Suprapubic skin (tissue), 4 donors: ENCODE results near the gene PFKFB3. TPM values are rescaled to one million over a fixed set of nuclear protein-coding genes. Genes with fewer than 3 reads are reported as not detected.

Source experiments
- DNase-seq, 2 donors: peaks; one replicate each; pipeline ENCODE4 v3.0.0-alpha.2; 2019; ENCODE audit warnings: low spot score in 2 of 2
- H3K27ac ChIP-seq: fragments of 200-600 bp; sonication (generic); one replicate; pipeline ENCODE4 v1.5.1; 2019
- H3K27me3 ChIP-seq: fragments of 200-600 bp; sonication (generic); one replicate; pipeline ENCODE4 v1.5.1; 2019
- H3K36me3 ChIP-seq: fragments of 200-600 bp; sonication (generic); one replicate; pipeline ENCODE4 v1.5.1; 2019
- H3K4me1 ChIP-seq: fragments of 200-600 bp; sonication (generic); one replicate; pipeline ENCODE4 v1.5.1; 2019
- H3K4me3 ChIP-seq: fragments of 200-600 bp; sonication (generic); one replicate; pipeline ENCODE4 v1.5.1; 2019; ENCODE audit warnings: mild to moderate bottlenecking
- H3K9me3 ChIP-seq: fragments of 200-600 bp; sonication (generic); one replicate; pipeline ENCODE4 v1.5.1; 2019
- EP300 ChIP-seq: sonication (generic); formaldehyde crosslinking; IDR thresholded peaks from one replicate; pipeline ENCODE4 v1.6.1; 2017; ENCODE audit warnings: antibody characterized with exemption
- POLR2A ChIP-seq, 2 donors: fragments of 450-650 bp; IDR thresholded peaks; one replicate each; pipeline ENCODE4 v1.6.1; 2017; ENCODE audit warnings: antibody characterized with exemption in 2 of 2, mild to moderate bottlenecking in 2 of 2, moderate library complexity in 2 of 2
- POLR2AphosphoS5 ChIP-seq, 3 donors: sonication (generic); formaldehyde crosslinking; IDR thresholded peaks; one replicate each; pipeline ENCODE4 v1.6.1; 2017; ENCODE audit warnings: antibody characterized with exemption in 3 of 3
- WGBS: methylation state at CpG from one replicate; pipeline ENCODE4 v1.1.5; 2018; 5-methylcytosine and 5-hydroxymethylcytosine counted together
- total RNA-seq, 4 donors: library from RNA; depleted of rRNA; stranded (reverse); fragments of >200 nt; gene quantifications; one replicate each; pipeline ENCODE4 v1.1.0, GENCODE V29; 2016
- TF ChIP-seq, protein P1 (sequence below), 2 donors: fragments of 200-600 bp in 1 of 2; fragments of 450-650 bp in 1 of 2; sonication (generic) in 1 of 2; IDR thresholded peaks; one replicate each; pipeline ENCODE4 v1.5.1; 2016 to 2019; ENCODE audit warnings: antibody characterized with exemption in 2 of 2, mild to moderate bottlenecking in 1 of 2, moderate library complexity in 1 of 2

The PFKFB3 gene
- total RNA-seq, 4 donors from 2014 or later = 40.1 to 115 (median 52.2) TPM

DNA sequence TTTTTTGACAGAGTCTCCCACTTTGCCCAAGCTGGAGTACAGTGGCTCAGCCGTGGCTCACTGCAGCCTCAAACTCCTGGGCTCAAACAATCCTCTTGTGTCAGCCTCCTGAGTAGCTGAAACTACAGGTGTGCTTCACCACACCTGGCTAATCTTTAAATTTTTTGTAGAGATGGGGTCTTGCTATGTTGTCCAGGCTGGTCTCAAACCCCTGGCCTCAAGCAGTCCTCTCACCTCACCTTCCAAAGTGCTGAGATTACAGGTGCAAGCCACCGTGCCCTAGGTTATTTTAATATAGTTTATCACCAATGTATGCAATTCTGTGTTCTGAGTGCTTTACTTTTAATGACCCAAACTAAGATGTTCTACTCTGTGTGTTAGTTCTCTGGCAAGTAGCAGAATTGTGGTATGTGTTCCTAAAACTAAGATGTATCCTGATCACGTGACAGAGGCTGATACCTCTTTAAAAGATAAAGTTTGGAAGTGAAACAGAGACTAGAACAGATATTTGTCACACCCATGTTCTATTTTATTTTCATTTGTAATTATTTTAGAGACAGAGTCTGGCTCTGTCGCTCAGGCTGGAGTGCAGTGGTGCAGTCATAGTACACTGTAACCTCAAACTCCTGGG is 22.1 kb upstream of the PFKFB3 start:
- Histone ChIP-seq H3K27ac (no peak overlapping the region), H3K4me3 (no peak overlapping the region), H3K27me3 (no peaks in the 10 kb centered on the region), H3K4me1 (peaks cover 27% of the 10 kb centered on the region), H3K36me3 (no peaks in the 10 kb centered on the region), H3K9me3 (no peaks in the 10 kb centered on the region)
- WGBS = 78% methylated on average over 4 of the region's 4 CpGs
- TF ChIP-seq, protein P1, sequence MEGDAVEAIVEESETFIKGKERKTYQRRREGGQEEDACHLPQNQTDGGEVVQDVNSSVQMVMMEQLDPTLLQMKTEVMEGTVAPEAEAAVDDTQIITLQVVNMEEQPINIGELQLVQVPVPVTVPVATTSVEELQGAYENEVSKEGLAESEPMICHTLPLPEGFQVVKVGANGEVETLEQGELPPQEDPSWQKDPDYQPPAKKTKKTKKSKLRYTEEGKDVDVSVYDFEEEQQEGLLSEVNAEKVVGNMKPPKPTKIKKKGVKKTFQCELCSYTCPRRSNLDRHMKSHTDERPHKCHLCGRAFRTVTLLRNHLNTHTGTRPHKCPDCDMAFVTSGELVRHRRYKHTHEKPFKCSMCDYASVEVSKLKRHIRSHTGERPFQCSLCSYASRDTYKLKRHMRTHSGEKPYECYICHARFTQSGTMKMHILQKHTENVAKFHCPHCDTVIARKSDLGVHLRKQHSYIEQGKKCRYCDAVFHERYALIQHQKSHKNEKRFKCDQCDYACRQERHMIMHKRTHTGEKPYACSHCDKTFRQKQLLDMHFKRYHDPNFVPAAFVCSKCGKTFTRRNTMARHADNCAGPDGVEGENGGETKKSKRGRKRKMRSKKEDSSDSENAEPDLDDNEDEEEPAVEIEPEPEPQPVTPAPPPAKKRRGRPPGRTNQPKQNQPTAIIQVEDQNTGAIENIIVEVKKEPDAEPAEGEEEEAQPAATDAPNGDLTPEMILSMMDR (IDR thresholded peaks at IDR 0.05) = no peak
- TF ChIP-seq EP300 (no peak), POLR2AphosphoS5 (IDR thresholded peaks at IDR 0.05) (no peak), POLR2A (IDR thresholded peaks at IDR 0.05) (no peak)
- DNase-seq = no peak

DNA sequence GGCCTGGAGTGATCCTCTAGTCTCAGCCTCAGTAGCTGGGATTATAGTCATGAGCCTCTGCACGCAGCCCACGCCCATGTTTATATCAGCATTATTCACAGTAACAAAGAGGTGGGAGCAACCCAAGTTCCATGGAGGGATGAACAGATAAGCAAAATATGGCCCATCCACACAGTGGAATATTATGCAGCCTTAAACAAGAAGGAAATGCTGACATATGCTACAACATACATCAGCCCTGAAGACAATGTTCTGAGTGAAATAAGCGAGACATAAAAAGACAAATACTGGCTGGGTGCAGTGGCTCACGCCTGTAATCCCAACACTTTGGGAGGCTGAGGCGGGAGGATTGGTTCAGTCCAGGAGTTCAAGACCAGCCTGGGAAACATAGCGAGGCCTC is 21.5 kb upstream of the PFKFB3 start:
- WGBS = 98% methylated on average over 6 of the region's 6 CpGs
- Histone ChIP-seq H3K27me3 (no peaks in the 10 kb centered on the region), H3K4me3 (no peak overlapping the region), H3K9me3 (no peaks in the 10 kb centered on the region), H3K4me1 (peaks cover 20% of the 10 kb centered on the region), H3K36me3 (no peaks in the 10 kb centered on the region), H3K27ac (no peak overlapping the region)
- no peak for DNase-seq
- TF ChIP-seq POLR2A (IDR thresholded peaks at IDR 0.05) = no peak
- no peak for TF ChIP-seq POLR2AphosphoS5 (IDR thresholded peaks at IDR 0.05)
- TF ChIP-seq, protein P1 (IDR thresholded peaks at IDR 0.05) = no peak
- TF ChIP-seq EP300 = no peak

DNA sequence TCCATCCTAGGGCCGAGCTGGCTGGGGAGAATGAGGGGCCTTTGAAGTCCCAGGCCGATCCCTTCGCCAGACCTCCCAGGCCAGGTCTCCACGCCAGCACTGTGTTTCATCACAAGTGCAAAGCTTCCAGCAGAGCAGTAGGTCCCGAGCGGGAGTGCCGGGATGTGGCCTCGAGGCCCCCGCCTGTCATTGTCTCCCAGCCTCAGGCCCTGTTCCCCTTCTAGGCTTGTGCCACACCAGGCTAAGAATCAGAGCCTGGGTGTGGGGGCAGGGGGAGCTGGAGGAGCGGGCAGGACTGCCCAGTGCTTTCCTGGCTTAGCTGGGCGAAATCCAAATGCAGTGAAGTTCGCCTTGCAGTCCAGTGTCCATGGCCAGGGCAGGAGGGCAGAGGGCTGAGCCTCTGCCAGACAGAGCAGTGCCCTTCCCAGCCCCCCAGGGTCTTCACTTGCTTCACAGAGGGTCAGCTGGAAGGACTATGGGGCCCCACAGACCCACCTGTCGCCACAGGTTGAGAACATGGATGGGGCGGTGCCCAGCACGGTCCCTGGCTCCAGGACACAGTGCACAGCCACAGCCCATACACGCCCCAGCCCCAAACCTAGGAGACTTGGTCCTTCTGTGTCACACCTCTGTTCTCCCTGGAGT is 20.2 kb upstream of the PFKFB3 start:
- no peaks in the 10 kb centered on the region for H3K27me3 ChIP-seq
- H3K4me1 ChIP-seq = peaks cover 10% of the 10 kb centered on the region
- H3K27ac ChIP-seq = no peak overlapping the region
- DNase-seq = no peak
- 43% methylated on average over 13 of the region's 16 CpGs for WGBS
- no peak overlapping the region for H3K4me3 ChIP-seq
- no peaks in the 10 kb centered on the region for H3K9me3 ChIP-seq
- TF ChIP-seq POLR2AphosphoS5 (IDR thresholded peaks at IDR 0.05) = no peak
- TF ChIP-seq EP300 = no peak
- no peak for TF ChIP-seq POLR2A (IDR thresholded peaks at IDR 0.05)
- TF ChIP-seq, protein P1 (IDR thresholded peaks at IDR 0.05) = no peak
- no peaks in the 10 kb centered on the region for H3K36me3 ChIP-seq

DNA sequence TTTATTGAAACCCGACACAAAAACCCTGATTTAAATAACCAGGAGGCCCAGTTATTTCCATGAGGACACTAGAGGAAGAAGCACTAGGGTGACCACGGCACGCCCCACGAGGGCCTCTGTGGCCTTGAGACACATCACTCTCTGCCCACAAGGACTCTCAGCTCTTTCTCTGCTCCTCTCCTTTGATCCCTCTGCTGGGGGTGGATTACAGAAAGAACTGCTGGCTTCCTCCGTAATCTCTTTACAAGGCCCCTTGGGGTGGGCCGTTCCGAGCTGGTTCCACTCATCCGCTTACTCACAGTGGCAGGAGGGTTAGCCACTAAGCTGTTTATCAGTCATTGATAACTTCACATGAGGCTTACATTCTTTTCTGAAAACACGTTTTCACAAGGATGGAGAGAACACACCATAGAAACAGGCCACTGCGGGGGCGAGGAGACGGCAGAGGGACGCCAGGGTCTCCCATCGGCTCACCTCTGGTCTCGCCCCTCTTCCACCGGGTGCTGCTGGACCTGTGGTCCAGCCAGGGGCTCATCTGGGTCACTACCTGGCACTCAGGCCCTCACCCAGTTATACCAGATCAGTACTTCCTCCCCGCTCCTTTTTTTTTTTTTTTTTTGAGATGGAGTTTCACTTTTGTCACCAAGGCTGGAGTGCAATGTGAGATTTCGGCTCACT is 17.6 kb upstream of the PFKFB3 start:
- TF ChIP-seq, protein P1 (IDR thresholded peaks at IDR 0.05) = no peak
- TF ChIP-seq POLR2A (IDR thresholded peaks at IDR 0.05) (no peak), POLR2AphosphoS5 (IDR thresholded peaks at IDR 0.05) (no peak), EP300 (no peak)
- Histone ChIP-seq H3K9me3 (no peaks in the 10 kb centered on the region), H3K27me3 (no peaks in the 10 kb centered on the region), H3K27ac (no peak overlapping the region), H3K4me1 (peaks cover 6% of the 10 kb centered on the region), H3K4me3 (no peak overlapping the region), H3K36me3 (no peaks in the 10 kb centered on the region)
- DNase-seq = no peak
- WGBS = 90% methylated on average over 18 of the region's 18 CpGs

DNA sequence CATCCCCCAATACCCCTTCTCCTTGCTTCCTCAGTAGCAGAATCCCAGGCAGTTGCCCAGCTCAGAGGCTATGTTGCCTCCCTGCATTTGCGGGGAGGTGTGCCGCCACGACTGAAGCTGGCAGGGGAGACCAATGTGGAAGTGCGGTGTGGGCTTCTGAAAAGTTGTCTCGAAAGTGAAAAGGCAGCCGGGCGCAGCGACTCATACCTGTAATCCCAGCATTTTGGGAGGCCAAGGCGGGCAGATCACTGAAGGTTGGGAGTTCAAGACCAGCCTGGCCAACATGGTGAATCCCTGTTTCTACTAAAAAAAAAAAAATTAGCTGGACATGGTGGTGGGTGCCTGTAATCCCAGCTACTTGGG is 15.9 kb upstream of the PFKFB3 start:
- no peak overlapping the region for H3K4me3 ChIP-seq
- no peak for TF ChIP-seq POLR2AphosphoS5 (IDR thresholded peaks at IDR 0.05)
- TF ChIP-seq POLR2A (IDR thresholded peaks at IDR 0.05) = no peak
- TF ChIP-seq EP300 = no peak
- TF ChIP-seq, protein P1 (IDR thresholded peaks at IDR 0.05) = no peak
- no peaks in the 10 kb centered on the region for H3K27me3 ChIP-seq
- no peaks in the 10 kb centered on the region for H3K36me3 ChIP-seq
- DNase-seq = no peak
- H3K4me1 ChIP-seq = peaks cover 12% of the 10 kb centered on the region
- no peak overlapping the region for H3K27ac ChIP-seq
- 93% methylated on average over 9 of the region's 9 CpGs for WGBS
- no peaks in the 10 kb centered on the region for H3K9me3 ChIP-seq
